Bone marrow (tissue), 2 donors: ENCODE results near the gene DLX1.
"Not testable (repeated sequence)": the region's sequence is repeated elsewhere in the genome, so short reads cannot be mapped to it uniquely, and the experiment has no call there.

Experiments used
- DNase-seq, 2 donors: peaks; one replicate each; lab custom pipeline; 2025; lab: John Stamatoyannopoulos, UW

The DLX1 gene

DNA sequence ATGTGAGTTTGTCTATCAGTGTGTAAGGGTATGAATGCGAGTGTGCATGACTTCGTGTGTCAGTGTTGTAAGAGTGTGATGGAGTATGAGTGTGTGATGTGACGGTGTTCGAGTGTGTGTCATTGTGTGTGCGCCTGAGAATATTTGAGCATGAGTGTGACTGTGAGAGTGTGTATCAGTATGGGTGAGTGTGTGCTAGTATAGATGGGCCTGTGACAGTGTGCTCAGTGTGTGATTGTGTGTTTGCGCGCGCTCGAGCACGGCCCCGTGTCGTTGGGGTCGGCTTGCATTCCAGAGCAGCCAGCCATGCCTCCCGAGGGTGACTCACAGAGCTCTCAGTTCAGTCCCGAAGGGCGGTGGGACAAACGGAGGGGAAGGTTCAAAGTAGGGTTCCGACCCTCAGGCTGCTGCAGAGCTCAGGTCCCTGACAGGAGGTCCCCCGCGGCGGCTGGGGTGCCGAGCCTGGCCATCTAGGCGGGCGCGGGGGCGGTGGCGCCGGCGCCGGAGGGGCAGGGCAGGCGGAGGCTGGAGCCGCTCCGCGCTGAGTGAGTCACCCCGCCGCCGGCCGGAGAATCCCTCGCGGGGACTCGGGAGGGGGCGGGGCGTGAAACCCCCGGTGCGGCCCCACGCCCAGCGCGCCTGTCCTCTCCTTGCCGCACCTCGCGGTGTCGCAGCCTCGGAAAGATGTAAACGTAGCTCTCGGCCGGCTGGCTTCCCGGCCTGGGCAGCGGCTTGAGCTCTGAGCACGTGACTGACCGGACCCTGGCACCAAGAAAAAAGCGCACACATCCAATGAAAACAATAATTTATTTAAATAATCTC lies 13.6 kb downstream of the DLX1 start:
- peak in 1 of 2 donors; percentile 54 for DNase-seq

DNA sequence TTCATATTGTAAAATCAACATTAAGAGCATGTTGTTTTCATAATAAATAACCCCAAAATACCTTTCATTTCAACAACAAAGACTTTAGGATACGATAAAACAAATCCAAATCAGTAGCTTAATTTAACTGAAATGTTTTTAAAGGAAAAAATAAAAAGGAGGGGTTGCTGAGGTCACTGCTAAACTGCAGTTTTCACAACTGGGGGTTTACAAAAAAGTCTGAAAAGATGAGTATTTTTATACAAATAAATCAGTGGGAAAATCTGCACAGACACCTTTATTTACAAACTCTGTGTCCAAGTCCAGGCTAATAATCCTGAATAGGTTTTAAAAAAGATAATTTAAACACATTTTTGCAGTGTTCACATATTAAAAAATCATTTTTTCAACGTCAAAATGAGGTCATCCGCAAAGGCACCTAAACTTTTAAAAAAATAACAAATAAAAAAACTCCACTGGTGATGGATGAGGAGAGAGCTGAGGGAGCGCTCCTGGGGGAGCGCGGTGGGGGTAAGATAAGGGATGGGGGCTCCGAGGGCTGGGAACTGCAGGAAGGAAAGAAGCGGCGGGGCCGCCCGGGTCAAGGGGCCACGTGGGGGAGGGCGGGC lies 14.3 kb downstream of the DLX1 start:
- DNase-seq, result no peak

DNA sequence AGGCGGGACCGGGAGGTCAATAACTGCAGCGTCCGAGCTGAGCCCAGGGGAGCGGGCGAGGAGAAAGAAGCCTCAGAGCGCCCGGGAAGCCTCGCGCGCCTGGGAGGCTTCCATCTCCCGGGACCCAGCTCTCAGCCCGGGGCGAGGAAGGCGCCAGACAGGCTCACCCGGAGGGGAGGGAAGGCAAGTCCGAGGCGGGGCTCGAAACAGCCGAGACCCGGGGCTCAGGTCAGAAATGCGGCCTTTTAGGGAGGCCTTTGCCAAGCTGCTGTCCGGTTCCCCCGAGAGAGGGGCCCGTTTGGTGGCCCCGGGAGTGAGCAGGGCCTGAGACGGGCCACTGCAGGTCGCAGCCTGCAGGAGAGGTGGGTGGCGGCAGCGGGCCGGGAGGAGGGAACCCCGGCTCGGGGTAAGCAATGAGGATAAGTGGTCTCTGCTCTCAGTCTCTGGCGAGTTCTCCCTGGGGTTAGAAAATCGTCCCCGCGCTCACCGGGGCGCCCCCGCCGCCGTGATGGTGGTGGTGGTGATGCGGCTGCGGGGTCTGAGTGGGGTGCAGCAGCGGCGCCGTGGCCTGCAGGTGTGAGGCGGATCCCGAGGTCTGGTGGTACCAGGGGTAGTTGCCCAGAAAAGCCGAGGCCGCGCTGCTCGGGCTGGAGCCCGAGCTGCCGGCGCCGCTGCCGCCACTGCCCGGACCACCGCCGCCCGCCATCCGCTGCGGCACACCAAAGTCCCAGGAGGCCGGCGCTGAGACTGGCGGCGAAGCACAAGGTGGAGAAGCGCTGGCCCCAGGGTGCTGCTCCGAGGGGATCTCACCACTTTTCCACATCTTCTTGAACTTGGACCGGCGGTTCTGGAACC lies 15.0 kb downstream of the DLX1 start:
- DNase-seq, result no peak

DNA sequence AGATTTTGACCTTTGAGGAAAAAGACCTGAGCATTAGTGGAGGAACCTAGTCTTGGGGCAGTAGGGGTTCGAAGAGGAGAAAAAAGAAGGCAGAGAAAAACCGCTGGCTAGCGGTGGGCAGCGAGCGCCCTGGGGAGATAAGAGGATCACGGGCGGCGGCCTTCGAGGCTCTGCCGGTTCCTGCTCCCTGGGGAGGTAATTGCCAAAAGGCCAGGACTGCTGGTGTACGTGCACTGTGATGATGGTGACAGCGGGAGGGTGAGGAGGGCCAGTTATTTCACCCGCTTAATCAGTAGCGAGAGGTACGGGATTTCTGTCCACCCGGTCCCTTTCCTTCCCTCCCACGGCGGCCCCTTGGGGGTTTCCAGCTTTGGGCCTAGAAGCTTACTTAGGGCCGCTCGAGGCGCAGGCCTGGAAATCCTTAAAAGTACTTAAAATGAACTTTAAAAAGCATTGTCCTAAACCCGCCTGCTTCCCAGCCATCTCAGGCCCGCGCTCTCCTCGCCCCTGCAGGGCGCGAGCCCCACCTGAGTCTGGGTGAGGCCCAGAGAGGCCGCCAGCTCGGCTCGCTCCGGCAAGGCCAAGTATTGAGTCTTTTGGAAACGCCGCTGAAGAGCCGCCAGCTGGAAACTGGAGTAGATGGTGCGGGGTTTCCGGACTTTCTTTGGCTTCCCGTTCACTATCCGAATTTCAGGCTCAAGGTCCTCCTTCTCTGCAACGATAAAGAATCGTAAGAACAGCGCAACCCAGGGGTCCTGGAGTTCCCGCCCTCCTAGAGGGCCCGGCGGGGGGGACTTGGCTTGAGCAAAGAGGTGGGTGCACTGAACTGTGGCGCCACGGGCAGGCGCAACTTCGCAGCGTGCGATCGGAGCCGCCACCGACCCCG lies 15.9 kb downstream of the DLX1 start:
- no peak for DNase-seq

DNA sequence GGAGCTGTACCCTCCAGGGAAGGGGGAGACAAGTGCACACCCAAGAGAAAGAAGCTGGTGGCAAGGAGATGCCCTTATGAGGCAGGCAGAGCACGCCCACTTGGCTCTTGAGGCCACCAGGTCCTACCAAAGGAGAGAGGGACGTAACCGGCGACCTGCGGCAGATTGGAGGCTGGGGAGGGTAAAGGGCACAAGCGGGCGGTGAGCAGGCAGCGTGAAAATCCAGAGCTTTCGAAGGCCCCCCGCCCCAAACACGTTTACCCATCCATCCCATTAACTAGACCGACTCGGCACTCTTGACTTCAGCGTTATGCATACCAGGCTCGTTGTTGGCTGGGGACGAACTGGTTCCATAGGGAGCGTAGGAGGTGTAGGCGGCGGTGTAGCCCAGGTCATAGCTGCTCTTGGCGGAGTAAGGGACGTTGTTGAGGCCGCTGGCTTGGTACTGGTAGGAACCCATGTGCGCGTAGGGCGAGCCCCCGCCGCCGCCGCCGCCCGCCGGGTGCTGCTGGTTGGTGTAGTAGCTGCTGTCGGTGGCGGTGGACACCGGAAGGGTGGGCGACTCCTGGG lies 16.6 kb downstream of the DLX1 start:
- DNase-seq, result no peak

DNA sequence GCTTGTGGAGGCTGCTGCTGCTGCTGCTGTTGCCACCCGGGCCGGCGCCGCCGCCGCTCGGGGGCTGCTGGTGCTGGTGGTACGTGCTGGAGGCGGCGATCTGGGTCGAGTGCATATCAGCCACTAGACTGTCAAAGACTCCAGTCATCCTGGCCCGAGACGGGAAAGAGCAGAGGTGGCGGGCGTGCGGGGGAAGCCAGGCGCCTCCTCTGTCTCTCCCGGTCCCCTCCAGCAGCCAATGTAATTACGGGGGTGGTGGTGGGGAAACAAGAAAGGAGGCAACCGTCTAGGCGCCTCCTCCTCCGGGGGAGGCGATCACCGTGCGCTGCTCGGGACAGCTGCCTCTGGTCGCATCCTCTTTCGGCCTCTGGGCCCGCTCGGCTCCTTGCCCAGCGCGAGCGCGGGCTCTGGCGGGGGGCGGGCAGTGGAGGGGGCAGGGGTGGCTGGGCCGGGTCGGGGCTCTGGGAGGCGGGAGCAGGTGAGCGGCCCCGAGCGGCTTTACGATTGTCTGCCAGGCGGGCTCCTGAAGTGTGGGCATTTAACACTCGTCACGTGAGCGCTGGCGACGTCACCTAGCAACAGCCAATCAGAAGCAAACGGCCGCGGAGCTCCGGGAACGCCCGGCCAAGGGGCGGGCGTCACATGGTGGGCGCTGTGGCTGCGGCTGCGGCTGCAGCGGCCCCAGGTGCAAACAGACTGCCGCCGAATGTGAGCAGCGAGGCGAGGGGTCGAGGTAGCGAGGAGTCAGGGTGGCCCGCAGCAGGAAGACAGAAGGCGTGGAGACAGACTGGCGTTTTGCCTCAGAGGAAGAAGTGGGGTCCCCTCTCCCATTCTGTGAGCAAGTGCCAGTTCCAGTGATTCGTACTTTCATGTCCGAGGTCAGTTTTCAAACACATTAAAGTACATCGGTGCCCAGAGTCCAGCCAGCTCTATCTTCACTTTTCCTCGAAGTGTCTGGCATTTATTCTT lies 17.4 kb downstream of the DLX1 start, which contains the start of gene DLX2:
Gene DLX2, minus strand, starts transcription at position 510 of the 969 bp plus-strand sequence. Its CDS starts 362 bp downstream, at position 148.
- peak in 1 of 2 donors; percentile 71 for DNase-seq

DNA sequence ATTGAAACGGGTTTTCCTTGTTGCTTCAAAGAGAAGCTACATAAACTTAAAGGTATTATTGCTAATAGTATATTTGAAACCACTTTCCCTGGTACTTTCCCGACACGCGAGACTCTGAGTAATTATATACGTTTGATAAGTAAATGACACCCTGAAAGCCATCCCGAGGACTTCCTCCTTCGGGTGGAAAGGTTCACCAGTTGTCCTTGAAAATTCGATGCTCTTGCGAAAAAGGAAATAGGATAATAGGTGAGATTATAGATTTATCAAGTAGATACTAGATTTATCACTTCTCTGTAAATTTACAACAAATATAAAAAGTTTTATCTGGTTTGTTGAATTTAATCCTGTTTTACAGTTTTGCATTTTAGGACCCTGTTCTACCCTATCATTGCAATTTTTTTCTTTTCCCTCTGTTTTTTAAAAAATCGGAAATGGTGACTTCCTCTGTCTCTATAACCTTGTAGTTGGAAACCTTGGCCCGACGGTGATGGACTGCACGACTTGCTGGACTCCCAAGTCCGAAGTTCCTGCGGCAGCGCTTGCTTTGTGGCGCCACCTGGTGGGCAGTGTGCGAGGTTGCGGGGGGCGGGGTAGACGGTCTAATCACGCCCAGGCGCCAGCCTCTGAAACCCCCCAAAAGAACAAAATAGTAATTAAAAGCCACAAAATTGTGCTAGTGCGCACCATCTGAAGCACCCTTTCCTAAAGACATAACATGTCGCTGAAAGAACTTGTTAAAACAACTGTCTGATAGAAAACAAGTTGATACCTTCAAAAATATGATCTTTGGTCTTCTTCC lies 18.4 kb downstream of the DLX1 start:
- peak in 1 of 2 donors; percentile 60 for DNase-seq

DNA sequence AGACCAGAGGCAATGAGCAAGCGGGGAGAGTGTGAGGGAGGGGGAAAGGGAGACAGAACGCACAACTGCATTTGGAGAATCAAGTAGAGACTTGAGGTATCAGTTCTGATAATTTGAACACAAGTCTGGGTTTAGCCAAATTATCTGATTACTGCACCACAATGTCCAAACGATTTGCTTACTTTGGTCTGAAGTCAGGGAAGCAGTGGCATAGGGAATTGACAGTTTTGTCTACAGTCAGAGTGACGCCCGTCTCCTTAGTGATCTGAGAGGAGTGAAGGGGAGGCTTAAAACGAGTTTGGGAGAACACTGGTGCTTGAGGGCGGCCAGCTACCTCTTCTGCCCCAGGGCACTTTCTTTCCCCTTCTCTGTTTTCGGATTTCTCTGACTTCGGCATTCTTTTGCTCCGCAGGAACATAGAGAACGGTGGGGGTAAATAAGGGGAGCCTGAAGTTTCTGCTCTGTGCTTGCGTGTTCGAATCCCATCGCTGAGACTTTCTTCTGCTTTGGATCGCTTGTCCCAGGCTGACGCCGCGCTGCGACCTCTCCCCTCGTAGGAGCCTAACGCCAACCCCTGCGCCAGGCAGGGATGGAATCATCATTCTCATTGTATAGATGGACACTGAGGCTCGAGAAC lies 20.3 kb downstream of the DLX1 start:
- DNase-seq, result no peak

DNA sequence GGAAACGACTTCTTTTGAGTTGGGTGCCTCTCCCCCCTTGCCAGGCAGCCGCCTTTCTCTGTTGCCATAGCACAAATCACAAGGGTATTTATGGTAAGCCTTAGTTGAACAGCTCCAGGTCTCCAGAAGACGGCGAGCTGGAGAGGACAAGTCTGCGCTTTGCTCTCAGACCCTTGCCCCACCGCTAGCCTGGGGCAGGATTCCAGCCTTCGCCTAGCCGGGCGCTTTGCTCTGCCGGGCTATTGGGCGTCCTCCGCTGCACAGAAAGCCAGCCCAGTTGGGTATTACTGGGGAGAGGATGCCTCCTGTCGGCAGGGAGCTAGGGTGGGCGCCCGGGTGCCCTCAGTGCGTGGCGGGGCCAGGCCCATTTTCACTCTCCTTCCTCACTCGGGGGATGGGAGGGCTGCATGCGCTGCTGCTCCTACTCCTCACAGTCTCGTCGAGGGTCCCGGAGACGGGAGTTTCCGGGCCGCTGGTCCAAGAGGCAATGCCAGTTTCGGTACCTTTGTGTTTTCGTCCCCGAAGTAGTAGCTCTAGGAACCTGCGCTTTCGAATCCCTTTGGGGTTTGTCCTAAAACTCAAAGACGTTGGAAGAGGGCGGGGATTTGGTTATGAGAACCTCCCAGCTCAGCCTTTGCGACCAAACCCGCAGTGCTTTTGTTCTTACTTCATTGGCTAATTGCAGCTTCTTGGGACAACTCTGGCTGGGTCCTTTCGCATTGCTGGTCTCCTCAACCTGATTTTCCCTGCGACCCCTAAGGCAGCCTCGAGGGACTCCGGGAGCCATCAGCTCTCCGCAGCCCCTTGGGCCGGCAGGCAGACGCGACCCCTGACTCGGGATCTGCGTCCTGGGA lies 21.0 kb downstream of the DLX1 start:
- DNase-seq, result peak in 1 of 2 donors; percentile 32

DNA sequence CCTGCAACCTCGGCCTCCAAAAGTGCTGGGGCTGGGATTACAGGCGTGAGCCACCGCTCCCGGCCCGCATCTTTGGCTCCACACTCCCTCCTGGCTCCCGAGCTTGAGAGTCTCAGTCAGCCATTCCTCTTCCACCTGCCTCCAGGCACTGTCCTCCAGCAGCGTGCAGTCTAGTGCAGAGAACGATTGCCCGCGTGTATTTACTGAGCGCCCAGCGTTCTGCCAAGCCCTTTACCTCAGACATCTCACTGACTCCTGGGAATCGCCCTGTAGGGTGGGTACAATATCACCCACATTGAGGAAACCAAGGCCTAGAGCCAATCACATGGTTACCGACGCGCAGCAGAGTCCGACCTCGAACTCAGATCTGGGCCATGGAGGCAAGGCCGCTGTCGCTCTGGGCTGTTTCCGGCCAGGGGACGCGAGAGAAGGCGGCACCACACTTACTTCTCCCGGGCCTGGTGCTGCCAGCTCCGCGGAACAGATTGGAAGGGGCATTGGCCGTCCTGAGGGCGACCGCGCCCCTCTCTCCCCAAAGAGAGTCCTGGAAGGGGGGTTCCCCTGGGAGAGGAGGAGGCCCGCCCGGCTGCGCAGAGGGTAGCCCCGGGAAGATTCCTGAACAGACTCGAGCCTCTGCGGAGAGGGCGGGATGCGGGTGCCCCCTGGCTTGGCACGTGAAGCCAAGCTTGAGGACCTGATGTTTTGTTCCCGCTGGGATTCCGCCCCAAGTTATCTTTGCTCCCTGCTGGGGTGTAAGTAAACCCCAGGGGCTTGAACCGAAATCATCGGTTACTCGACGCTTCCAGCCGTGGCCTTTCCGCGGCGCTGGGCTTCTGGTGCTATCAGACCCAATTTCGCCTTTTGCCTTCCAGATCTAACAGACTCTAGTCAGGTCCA lies 22.6 kb downstream of the DLX1 start:
- DNase-seq, result no peak

DNA sequence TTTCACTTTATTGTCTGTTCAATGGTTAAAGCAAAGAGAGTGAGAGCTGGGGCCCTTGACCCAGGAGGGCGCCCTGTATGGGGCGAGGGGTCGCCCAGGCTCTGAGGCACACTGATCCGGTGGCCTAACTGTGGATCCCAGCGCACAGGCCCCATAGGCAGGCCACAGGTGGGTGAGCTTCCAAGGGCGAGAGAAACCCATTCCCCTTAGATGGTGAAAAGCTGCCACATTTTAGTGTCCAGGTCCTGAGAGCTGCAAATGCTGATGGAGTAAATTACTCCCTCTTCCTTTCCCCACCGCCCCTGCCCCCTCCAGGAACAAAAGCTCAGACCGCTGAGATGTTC lies 23.3 kb downstream of the DLX1 start:
- DNase-seq, result no peak

DNA sequence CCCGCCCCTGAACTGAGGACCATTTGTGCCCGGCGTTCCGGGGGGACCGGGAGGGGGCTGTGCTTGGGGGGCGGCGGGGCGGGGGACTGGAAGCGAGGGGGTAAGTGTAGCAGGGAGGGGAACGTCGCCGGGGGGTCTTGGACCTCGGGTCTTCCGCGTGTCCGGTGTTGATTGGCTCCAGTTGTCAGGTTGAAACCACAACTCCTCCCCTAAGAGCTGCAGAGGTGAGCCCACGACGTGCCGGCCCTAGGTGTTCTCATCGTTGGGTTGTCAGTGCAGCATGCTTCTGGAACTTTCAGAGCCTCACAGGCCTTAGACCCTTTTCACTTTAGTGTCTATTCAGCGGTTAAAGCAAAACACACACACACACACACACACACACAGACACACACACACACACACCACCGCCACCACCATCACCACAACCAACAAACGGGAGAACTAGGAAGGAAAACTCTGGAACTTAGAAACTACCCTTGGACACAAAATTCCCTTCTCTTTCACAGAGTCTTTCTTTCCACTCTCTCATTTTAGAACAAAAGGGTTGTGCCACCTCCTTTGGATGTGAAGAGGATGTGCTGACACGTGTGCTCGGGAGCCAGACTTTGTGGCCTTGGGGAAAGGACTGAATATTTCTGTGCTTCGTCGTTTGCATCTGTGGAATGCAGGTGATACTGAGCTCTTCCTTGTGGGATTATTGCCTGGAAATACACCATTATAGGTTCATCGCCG lies 24.1 kb downstream of the DLX1 start:
- DNase-seq, result no peak

DNA sequence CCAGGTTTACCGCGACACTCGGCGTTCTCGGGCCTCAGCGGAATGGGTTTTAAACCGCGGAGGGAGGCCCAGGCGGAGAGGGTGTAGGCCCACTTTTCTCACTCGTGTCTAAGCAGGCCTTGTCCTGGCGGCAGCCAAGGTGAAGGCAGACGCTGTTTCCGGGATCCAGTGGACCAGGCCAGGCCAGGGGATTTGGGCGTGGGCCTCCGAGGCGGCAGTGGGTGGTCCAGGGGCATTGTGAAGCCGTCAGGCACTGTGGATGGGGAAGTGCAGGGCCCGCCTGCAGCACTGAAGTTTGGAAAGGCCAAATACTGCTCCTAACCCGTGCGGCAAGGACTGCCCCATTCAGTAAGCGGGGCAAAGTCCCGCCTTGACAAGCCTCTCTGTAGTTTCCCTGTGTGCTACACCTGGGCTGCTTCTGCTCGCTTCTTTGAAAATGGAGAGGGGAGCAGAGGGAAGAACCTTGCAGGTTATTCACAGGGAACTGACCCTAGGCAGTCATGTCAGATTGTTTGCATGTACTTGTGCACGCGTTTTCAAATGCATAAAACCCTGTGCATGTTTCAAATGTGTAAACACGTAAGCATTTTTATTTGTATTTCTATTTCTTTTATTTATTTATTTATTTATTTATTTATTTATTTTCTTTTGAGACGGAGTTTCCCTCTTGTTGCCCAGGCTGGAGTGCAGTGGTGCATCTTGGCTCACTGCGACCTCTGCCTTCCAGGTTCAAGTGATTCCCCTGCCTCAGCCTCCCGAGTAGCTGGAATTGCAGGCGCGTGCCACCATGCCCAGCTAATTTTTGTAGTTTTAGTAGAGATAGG lies 24.9 kb downstream of the DLX1 start:
- no peak for DNase-seq

DNA sequence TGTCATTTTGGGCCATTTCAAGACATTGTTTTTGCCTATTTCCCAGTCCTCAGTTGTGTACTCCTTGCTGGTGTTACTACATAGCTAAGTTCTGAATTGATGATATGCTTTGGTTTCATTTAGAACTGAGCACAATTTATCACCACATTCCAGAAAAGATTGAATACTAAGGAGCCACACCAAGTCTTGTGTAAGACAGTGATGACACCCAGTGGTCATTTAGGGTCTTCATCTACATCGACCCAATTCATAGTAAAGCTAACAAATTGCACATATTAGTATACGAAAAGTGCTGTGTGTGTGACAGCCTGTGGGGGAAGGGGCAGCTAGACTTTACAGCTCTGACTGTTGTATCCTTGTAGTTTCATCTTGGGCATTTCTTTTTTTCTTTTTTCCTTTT lies 28.3 kb downstream of the DLX1 start:
- no peak for DNase-seq

DNA sequence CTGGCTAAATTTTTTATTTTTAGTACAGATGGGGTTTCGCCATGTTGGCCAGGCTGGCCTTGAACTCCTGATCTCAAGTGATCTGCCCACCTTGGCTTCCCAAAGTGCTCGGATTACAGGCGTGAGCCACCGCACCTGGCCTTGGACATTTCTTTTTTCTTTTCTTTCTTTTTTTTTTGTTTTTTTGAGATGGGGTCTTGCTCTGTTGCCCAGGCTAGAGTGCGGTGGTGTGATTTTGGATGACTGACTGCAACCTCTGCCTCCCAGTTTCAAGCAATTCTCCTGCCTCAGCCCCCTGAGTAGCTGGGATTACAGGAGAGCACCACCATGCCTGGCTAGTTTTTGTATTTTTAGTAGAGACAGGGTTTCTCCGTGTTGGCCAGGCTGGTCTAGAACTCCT lies 28.9 kb downstream of the DLX1 start:
- not testable (repeated sequence) for DNase-seq
